Measurements from ENCODE around the gene OR2T3. TPM values are rescaled to one million over a fixed set of nuclear protein-coding genes. Genes with fewer than 3 reads are reported as not detected.
"Not testable (repeated sequence)": the region's sequence is repeated elsewhere in the genome, so short reads cannot be mapped to it uniquely, and the experiment has no call there.

The OR2T3 gene
- total and polyA plus RNA-seq, 2 of the 8 experiments (the other 6 are each of a cell fraction or from before 2014, with no cell fraction given): not detected

DNA sequence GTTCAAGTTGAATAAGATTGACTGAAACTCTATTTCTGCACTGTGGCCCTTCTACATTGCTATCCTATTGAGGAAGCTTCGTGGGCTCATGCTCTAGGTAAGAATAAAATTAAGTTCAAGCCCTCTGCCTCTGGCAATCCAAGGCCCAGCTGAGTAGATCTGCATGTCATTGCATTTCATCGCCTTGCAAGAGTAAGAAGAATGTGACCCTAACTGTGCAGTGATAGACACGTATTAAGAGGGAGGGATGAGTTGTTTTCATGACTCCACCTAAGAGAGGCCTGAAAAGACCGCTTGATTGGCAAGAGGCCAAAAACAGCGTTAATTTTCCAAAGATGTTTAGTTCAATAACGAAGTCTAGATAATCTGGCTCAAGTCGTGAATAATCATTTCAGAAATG, 14.0 kb upstream of the OR2T3 start:
- H3K9ac ChIP-seq (replicated peaks in 1 of 4; ENCODE audit: extremely low read depth in 1 of 4, low read depth in 3 of 4, low read length in 3 of 4); H3K36me3 ChIP-seq (ENCODE audit: control insufficient read depth in 2 of 4, insufficient read depth in 4 of 4, low read length in 3 of 4); H2BK20ac ChIP-seq (ENCODE audit: low read length); H4K5ac ChIP-seq (ENCODE audit: insufficient read length, low read depth, low read length); H2BK120ac ChIP-seq (replicated peaks; ENCODE audit: low read depth, low read length); H2BK12ac ChIP-seq (ENCODE audit: low read depth, low read length); H2AFZ ChIP-seq (ENCODE audit: low read length); H3K18ac ChIP-seq (ENCODE audit: extremely low read depth, low read length); H3K4ac ChIP-seq (replicated peaks; ENCODE audit: insufficient read length, low read depth, low read length); H3K4me3 ChIP-seq (ENCODE audit: extremely low read depth in 1 of 4, insufficient read depth in 2 of 4, low read depth in 3 of 4, low read length in 4 of 4); H3K4me1 ChIP-seq (replicated peaks in 1 of 4; ENCODE audit: control insufficient read depth in 3 of 4, insufficient read depth in 4 of 4, low read length in 3 of 4); H2BK5ac ChIP-seq (ENCODE audit: low read depth, low read length); H3K14ac ChIP-seq (ENCODE audit: insufficient read length); H3K79me1 ChIP-seq (ENCODE audit: low read depth, low read length); DNase-seq (ENCODE audit: low read depth in 1 of 2, low spot score in 2 of 2); H3K56ac ChIP-seq (replicated peaks; ENCODE audit: insufficient read length, low read depth, low read length); H3K4me2 ChIP-seq (ENCODE audit: insufficient read depth in 1 of 2, low read depth in 2 of 2, low read length in 2 of 2); H3K23ac ChIP-seq (ENCODE audit: insufficient read length); H4K91ac ChIP-seq (replicated peaks; ENCODE audit: insufficient read length, low read length); H2BK15ac ChIP-seq (ENCODE audit: low read length); H3K79me2 ChIP-seq (ENCODE audit: control insufficient read depth in 1 of 2, insufficient read depth in 2 of 2, low read length in 2 of 2); CTCF ChIA-PET (ENCODE audit: partially characterized antibody); H3K23me2 ChIP-seq (ENCODE audit: low read depth, low read length); POLR2A ChIA-PET (ENCODE audit: partially characterized antibody); H3K27ac ChIP-seq (ENCODE audit: low read depth, low read length); H2AK5ac ChIP-seq (ENCODE audit: low read depth, low read length); H4K20me1 ChIP-seq (replicated peaks in 1 of 2; ENCODE audit: control insufficient read depth in 1 of 2, insufficient read depth in 2 of 2, low read length in 2 of 2); H3K27me3 ChIP-seq (replicated peaks in 1 of 4; ENCODE audit: control insufficient read depth in 3 of 4, extremely low read depth in 1 of 4, insufficient read depth in 3 of 4, low read length in 3 of 4); H4K8ac ChIP-seq (ENCODE audit: extremely low read depth, insufficient read depth, low read length); FAIRE-seq: not testable (repeated sequence)
- WGBS, 2 experiments (ENCODE audit: extremely low coverage in 1 of 2, insufficient coverage in 1 of 2, insufficient read length in 1 of 2, insufficient replicate concordance in 2 of 2, low coverage in 1 of 2, low lambda C conversion rate in 2 of 2, missing lambda C conversion rate in 1 of 2): 56% methylated on average over 7 of the region's 7 CpGs; no CpG with 5 or more reads in 1 of the 2 experiments
- H3K9me3 ChIP-seq (ENCODE audit: insufficient read depth in 2 of 2, low read depth in 1 of 2, low read length in 1 of 2): peaks cover 9 to 17% of the 10 kb centered on the region in 2 experiments
